Endothelial cell of umbilical vein (primary cell): ENCODE measurements around the gene SHISA9. TPM values are rescaled to one million over a fixed set of nuclear protein-coding genes. Genes with fewer than 3 reads are reported as not detected.

ENCODE experiments used
- BruUV-seq: library from RNA; stranded (reverse); fragments of 400-500 nt; replicated peaks from 2 replicates; lab custom pipeline; 2021; lab: Mats Ljungman, UMichigan
- CTCF ChIA-PET: fragments of 300-600, 350-600 bp; sonication (Branson Sonifier 250); formaldehyde crosslinking; loops from one replicate; lab custom pipeline; 2021; ENCODE audit warnings: antibody characterized with exemption, inconsistent platforms; lab: Charles Lee
- POLR2A ChIA-PET: fragments of 300-600, 350-600 bp; sonication (Branson Sonifier 250); formaldehyde crosslinking; loops from one replicate; lab custom pipeline; 2021; ENCODE audit warnings: antibody characterized with exemption, inconsistent platforms; lab: Charles Lee
- DNase-seq: peaks from one replicate; pipeline ENCODE4 v3.0.0-alpha.2; 2011; ENCODE audit warnings: low read depth, low spot score
- FAIRE-seq: peaks from 2 replicates; lab custom pipeline; 2011; peaks lifted over from hg19 to GRCh38; lab: Jason Lieb, UNC
- H2AFZ ChIP-seq: 2 replicates; pipeline ENCODE4 v1.6.0; 2012; ENCODE audit warnings: low read depth, low read length, control low read depth, inconsistent platforms
- H3K27ac ChIP-seq: 2 replicates; pipeline ENCODE4 v1.5.1; 2011; ENCODE audit warnings: low read depth, mild to moderate bottlenecking, control low read depth, low read length, moderate library complexity; ENCODE audit not compliant: insufficient read depth
- H3K27me3 ChIP-seq, 2 experiments: 2 replicates each; pipeline versions ENCODE4 v1.6.0 to v1.6.1; 2011; ENCODE audit warnings: low read length in 2 of 2, mixed read lengths in 1 of 2; ENCODE audit not compliant: control insufficient read depth in 2 of 2, insufficient read depth in 2 of 2
- H3K36me3 ChIP-seq, 2 experiments: 2 replicates in 1 of 2; 3 replicates in 1 of 2; pipeline ENCODE4 v1.5.1; 2011; ENCODE audit warnings: low read length in 2 of 2, mild to moderate bottlenecking in 1 of 2, moderate library complexity in 1 of 2; ENCODE audit not compliant: control insufficient read depth in 2 of 2, insufficient read depth in 2 of 2; ENCODE audit errors: extremely low read depth in 1 of 2
- H3K4me1 ChIP-seq: 3 replicates; pipeline ENCODE4 v1.5.1; 2011; ENCODE audit warnings: mild to moderate bottlenecking, low read length; ENCODE audit not compliant: control insufficient read depth, insufficient read depth; ENCODE audit errors: extremely low read depth
- H3K4me2 ChIP-seq: 2 replicates; pipeline ENCODE4 v1.6.1; 2011; ENCODE audit warnings: low read length, control low read depth, mixed read lengths; ENCODE audit not compliant: insufficient read depth
- H3K4me3 ChIP-seq, 3 experiments: fragments of 200-600 bp in 1 of 3; sonication (generic), shearing (Covaris generic) in 1 of 3; replicated peaks in 1 of 3; 2 replicates each; pipeline ENCODE4 v1.5.1; 2011 to 2016; ENCODE audit warnings: control low read depth in 3 of 3, low read length in 3 of 3, mild to moderate bottlenecking in 2 of 3, inconsistent platforms in 1 of 3, low read depth in 1 of 3, moderate library complexity in 1 of 3; ENCODE audit not compliant: insufficient read depth in 1 of 3
- H3K79me2 ChIP-seq: 2 replicates; pipeline ENCODE4 v1.6.0; 2012; ENCODE audit warnings: low read length, inconsistent platforms; ENCODE audit not compliant: control insufficient read depth, insufficient read depth
- H3K9ac ChIP-seq: replicated peaks from 2 replicates; pipeline ENCODE3; 2011; ENCODE audit warnings: low read length, control low read depth; ENCODE audit not compliant: insufficient read depth; ENCODE audit errors: extremely low read depth
- H3K9me1 ChIP-seq: replicated peaks from 3 replicates; pipeline ENCODE4 v1.6.0; 2011; ENCODE audit warnings: mild to moderate bottlenecking, low read length; ENCODE audit not compliant: control insufficient read depth, insufficient read depth; ENCODE audit errors: extremely low read depth
- H3K9me3 ChIP-seq: replicated peaks from 2 replicates; pipeline ENCODE4 v1.5.1; 2012; ENCODE audit warnings: low read length, inconsistent platforms; ENCODE audit not compliant: control insufficient read depth, insufficient read depth
- H4K20me1 ChIP-seq: replicated peaks from 2 replicates; pipeline ENCODE3; 2011; ENCODE audit warnings: mild to moderate bottlenecking, low read length; ENCODE audit not compliant: control insufficient read depth, insufficient read depth; ENCODE audit errors: extremely low read depth
- CTCF ChIP-seq, 2 donors: IDR thresholded peaks; 1 replicate in 1 of 2; 2 replicates in 1 of 2; pipeline ENCODE4 v1.5.1; 2011; ENCODE audit warnings: low read length in 2 of 2, mild to moderate bottlenecking in 2 of 2, moderate library complexity in 2 of 2, control low read depth in 1 of 2, inconsistent platforms in 1 of 2, low read depth in 1 of 2; ENCODE audit not compliant: insufficient read depth in 1 of 2; ENCODE audit errors: extremely low read depth in 1 of 2
- EZH2 ChIP-seq: IDR thresholded peaks from 2 replicates; pipeline ENCODE4 v1.6.1; 2012; ENCODE audit warnings: borderline replicate concordance, low read depth, mild to moderate bottlenecking, moderate library complexity, low read length, inconsistent platforms; ENCODE audit not compliant: severe bottlenecking
- FOS ChIP-seq: IDR thresholded peaks from 2 replicates; pipeline ENCODE4 v1.6.1; 2011; ENCODE audit warnings: mild to moderate bottlenecking, low read length, moderate library complexity, borderline replicate concordance; ENCODE audit not compliant: insufficient read depth
- GATA2 ChIP-seq: IDR thresholded peaks from 2 replicates; pipeline ENCODE4 v1.7.0; 2011; ENCODE audit warnings: low read depth, mild to moderate bottlenecking, moderate library complexity, mixed read lengths, low read length; ENCODE audit not compliant: insufficient read length, insufficient read depth
- JUN ChIP-seq: IDR thresholded peaks from 2 replicates; pipeline ENCODE4 v1.6.1; 2011; ENCODE audit warnings: borderline replicate concordance, low read depth; ENCODE audit not compliant: insufficient read length, insufficient read depth
- MAX ChIP-seq: IDR thresholded peaks from 2 replicates; pipeline ENCODE4 v1.6.1; 2011; ENCODE audit not compliant: insufficient read depth, insufficient read length
- MYC ChIP-seq: IDR thresholded peaks from one replicate; pipeline ENCODE4 v1.6.1; 2011; ENCODE audit warnings: mild to moderate bottlenecking, low read depth, low read length
- POLR2A ChIP-seq: IDR thresholded peaks from 2 replicates; pipeline ENCODE4 v1.6.1; 2012; ENCODE audit warnings: low read depth, mild to moderate bottlenecking, control low read depth, low read length
- POLR2AphosphoS5 ChIP-seq: IDR thresholded peaks from 2 replicates; pipeline ENCODE4 v1.6.1; 2012; ENCODE audit warnings: low read depth, mild to moderate bottlenecking, control low read depth, low read length, moderate library complexity; ENCODE audit not compliant: insufficient read depth
- dilution Hi-C: fragments of 300-500 bp; cut with MboI; formaldehyde crosslinking; loops from one replicate; pipeline ENCODE4 v1.15.0; 2019; ENCODE audit warnings: low sequenced_read_pairs; ENCODE audit not compliant: extremely low pct_ligation_motif_present
- intact Hi-C: fragments of 100-400 bp; cut with micrococcal nuclease; formaldehyde crosslinking; loops from one replicate; pipeline ENCODE4 v1.10.0; 2022
- polyA plus RNA-seq, 4 experiments: library from polyadenylated mRNA; depleted of rRNA in 3 of 4; stranded (reverse) in 3 of 4; unstranded in 1 of 4; fragments of >200 nt; gene quantifications; 2 replicates each; pipeline versions ENCODE4 v1.2.1 to v1.2.3, GENCODE V29; 2011 to 2012; ENCODE audit warnings: missing spikeins in 1 of 4
- total RNA-seq: library from RNA; stranded (reverse); gene quantifications from 2 replicates; pipeline ENCODE4 v1.2.3, GENCODE V29; 2021

The SHISA9 gene
- total and polyA plus RNA-seq, 2 donors (not counting 3 experiments of a cell fraction or from before 2014, with no cell fraction given): not detected

GRCh38 chr16:12927591-12927990, 26.2 kb downstream of the SHISA9 start:
- H3K9me3 ChIP-seq: no peaks in the 10 kb centered on the region
- no peak for TF ChIP-seq MAX
- TF ChIP-seq EZH2: no peak
- TF ChIP-seq CTCF (IDR thresholded peaks at IDR 0.05; ENCODE audit: extremely low read depth in 1 of 2, insufficient read depth in 1 of 2, low read depth in 1 of 2, low read length in 2 of 2): no peak
- TF ChIP-seq JUN: no peak
- no peak for TF ChIP-seq POLR2AphosphoS5
- TF ChIP-seq MYC: no peak
- TF ChIP-seq POLR2A: no peak
- no peak for TF ChIP-seq GATA2
- TF ChIP-seq FOS: no peak
- no peak for DNase-seq
- H3K4me1 ChIP-seq: no peaks in the 10 kb centered on the region
- H3K4me2 ChIP-seq: no peak overlapping the region
- H3K27me3 ChIP-seq: no peaks in the 10 kb centered on the region
- CTCF ChIA-PET: no interaction called here
- H3K9ac ChIP-seq: no peak overlapping the region
- dilution Hi-C loops (no loop called here), intact Hi-C loops (no loop called here)
- no peaks in the 10 kb centered on the region for H3K9me1 ChIP-seq
- no TSS peak for BruUV-seq
- no peak overlapping the region for H3K27ac ChIP-seq
- POLR2A ChIA-PET: no interaction called here
- no peak overlapping the region for H3K4me3 ChIP-seq
- H2AFZ ChIP-seq: no peak overlapping the region
- H4K20me1 ChIP-seq: no peaks in the 10 kb centered on the region
- H3K36me3 ChIP-seq: no peaks in the 10 kb centered on the region
- no peaks in the 10 kb centered on the region for H3K79me2 ChIP-seq
- FAIRE-seq: no peak
